ENCODE results near the gene HTT. TPM values are rescaled to one million over a fixed set of nuclear protein-coding genes. Genes with fewer than 3 reads are reported as not detected.
A peak's percentile ranks its signal among the peaks of the same experiment; 100 is the strongest.

HTT gene
- total RNA-seq, 2 donors from 2014 or later, result 23.2 to 25.2 TPM

DNA sequence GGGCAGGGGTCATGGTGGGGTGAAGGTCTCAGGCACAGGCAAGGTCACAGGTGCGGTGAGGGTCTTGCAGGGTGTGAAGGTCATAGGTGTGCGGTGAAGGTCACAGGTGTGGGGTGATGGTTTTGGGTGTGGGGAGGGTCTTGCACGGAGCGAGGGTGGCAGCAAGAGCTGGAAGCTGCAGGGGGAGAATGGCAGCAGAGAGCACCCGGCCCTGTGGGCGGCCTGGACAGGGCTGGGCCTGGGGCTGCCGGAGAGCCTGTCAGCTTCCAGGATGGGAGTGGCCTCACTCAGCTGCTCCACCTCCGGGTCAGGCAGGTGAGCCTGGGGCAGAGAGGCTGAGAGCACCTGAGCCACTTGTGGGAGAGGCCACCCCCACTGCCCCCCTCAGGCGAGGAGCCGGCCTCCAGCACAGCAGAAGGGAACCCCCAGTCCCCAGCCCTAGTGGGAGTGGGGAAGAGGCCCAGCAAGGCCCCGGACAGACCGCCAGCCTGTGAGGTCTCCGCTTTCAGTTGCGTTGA lies 176.0 kb downstream of the HTT start:
- DNase-seq (peak; percentile 13), ATAC-seq (no peak)
- intact Hi-C loops (cut with DNase I), result no loop called here

DNA sequence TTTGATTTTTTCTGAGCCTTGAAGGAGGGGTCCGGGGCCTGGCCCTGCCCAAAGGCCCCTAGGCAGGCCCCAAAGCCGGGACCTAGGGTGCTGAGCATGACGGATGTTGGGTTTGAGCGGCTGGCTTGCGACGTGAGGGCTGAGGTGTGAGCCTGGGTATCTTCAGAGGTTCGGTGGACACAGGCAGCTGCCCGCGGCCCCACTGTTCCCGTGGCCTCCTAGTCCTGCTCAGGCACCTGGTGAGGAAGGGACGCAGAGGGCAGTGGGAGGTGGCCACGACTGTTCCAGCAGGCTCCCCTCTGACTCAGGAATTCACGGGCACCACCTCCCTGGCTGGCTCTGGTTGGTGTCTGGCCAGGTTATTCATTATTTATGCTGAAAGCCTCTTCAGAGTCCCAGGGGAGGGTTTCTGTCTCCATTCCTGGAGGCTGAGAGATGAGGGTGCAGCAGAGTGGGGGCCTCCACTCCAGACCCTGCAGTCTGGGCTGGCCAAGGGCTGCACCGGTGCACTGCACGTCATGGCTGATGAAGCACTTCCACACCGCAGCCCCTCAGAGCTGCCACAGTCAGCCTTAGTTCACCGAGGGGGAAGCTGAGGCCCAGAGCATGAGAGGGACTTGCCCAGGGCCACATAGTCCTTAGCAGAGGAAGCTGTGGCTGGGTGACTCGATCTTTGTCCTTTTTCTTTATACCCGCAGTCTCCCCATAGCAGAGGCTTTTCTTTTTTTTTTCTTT lies 176.6 kb downstream of the HTT start:
- DNase-seq (peak; percentile 10), ATAC-seq (no peak)

DNA sequence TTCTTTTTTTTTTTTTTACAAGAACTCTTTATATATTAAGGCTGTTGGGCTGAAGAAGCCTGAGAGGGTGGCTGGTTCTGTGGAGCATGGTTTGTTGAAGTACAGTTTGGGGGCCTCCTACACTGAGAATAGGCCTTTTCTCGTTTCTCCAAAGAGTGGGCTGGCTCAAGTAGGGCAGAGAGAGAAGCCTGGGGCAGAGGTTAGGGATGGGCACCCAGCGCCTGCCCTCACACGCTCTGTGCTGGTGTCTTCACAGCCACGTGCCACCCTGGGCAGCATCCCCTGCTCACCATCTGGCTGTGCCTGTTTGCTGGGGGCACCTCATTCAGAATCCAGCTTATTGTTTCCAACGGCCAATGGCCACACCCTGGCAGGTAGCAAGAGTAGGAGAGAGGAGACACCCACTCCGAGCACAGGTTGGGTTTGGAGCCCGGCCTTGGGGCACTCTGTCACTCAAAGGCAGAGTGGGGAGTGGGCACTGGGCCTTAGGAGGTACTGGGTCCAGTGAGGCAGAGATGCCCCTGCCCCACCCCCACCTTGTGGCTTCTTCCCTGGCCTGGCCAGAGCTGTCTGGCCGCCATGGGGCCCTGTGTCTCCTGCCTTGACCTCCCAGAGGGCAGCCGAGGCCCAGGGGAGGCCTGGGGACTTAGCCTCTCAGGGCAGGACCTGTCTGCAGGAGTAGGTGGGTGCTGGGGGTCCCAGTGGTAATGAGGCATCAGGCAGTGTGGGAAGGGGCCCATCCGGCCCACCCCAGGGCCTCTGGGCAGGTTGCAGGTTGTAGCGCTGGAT lies 177.4 kb downstream of the HTT start:
- DNase-seq (peak; percentile 9), ATAC-seq (no peak)
- intact Hi-C loops (cut with DNase I), result no loop called here

More for the DNA sequence above, 176.6 kb downstream of the HTT start:
- intact Hi-C loops (cut with DNase I), result no loop called here

GRCh38 chr4:3252480-3252828 lies 178.0 kb downstream of the HTT start:
- ATAC-seq (no peak), DNase-seq (peak; percentile 3)
- intact Hi-C loops (cut with DNase I), result no loop called here

GRCh38 chr4:3252831-3253641 lies 178.6 kb downstream of the HTT start:
- intact Hi-C loops (cut with DNase I), result no loop called here
- ATAC-seq (no peak), DNase-seq (peak; percentile 24)

DNA sequence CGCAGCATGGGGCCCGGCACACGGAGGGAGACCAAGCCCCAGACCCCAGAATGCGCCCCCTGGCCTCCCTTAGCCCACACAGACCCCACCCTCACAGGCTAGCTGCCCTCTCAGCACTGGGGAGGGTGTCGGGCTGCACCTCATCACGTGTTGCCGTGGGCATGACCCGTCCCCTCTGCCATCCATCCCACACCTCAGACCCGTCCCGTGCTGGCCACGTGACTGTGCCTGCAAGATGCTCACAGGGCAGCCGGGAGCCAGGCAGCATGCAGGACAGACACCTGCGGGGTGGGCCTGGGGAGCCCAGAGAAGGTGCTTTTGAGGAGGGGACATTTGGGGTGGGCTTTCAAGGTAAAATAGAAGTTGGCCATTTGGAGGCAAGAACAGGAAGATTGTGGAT lies 179.3 kb downstream of the HTT start:
- ATAC-seq (no peak), DNase-seq (peak; percentile 11)
- intact Hi-C loops (cut with DNase I), result no loop called here

- intact Hi-C loops (cut with DNase I), result no loop called here
- no peak for ATAC-seq
- DNase-seq, result peak; percentile 13
These were observed 180.0 kb downstream of the HTT start for GRCh38 chr4:3254302-3255131.

- ATAC-seq (no peak), DNase-seq (peak; percentile 9)
- intact Hi-C loops (cut with DNase I), result no loop called here
These were observed 181.2 kb downstream of the HTT start for GRCh38 chr4:3255611-3256186.

DNA sequence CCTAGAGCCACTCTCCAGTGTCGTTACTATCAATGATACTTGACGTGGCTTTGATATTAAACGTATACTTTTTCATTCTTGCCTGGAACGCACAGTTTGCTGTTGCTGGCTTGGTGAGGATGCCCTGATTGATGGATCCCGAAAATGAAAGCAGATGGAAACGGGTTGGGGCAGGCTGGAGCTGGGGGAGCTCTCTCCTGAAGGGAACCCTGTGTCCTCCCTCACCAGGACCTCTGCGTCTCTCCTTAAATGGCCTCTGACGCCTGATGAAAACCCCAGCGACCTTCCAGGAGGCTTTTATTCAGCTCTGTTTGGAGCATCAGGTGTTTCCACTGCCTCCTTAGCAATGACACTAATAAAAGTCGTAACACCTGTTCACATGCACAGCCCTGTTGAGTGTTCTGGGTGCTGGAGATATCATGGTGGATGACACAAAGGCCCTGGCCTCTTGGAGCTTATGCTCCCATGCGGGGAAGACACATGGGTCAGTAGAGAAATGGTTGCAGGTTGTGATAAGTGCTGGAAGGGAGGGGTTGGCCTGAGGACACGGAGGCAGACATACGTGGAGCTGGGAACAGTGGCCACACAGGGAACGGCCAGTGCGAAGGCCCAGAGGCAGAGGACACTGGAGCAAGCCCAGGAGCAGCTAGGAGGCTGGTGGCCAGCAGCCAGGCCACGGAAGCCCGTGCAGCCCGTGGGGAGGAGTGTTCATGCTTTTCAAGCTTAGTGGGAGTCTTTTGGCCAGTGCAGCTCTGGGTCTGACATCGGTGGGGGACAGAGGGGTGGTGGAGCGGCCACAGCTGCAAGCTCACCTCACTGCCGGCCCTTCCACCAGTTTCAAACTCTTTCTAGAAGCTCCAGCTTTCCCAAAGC lies 182.0 kb downstream of the HTT start:
- no peak for ATAC-seq
- peak; percentile 5 for DNase-seq
- intact Hi-C loops (cut with DNase I), result no loop called here

GRCh38 chr4:3257103-3257555 lies 182.6 kb downstream of the HTT start:
- DNase-seq, result peak; percentile 10
- no peak for ATAC-seq
- intact Hi-C loops (cut with DNase I), result no loop called here

GRCh38 chr4:3257556-3258482 lies 183.3 kb downstream of the HTT start:
- no peak for ATAC-seq
- intact Hi-C loops (cut with DNase I), result no loop called here

DNA sequence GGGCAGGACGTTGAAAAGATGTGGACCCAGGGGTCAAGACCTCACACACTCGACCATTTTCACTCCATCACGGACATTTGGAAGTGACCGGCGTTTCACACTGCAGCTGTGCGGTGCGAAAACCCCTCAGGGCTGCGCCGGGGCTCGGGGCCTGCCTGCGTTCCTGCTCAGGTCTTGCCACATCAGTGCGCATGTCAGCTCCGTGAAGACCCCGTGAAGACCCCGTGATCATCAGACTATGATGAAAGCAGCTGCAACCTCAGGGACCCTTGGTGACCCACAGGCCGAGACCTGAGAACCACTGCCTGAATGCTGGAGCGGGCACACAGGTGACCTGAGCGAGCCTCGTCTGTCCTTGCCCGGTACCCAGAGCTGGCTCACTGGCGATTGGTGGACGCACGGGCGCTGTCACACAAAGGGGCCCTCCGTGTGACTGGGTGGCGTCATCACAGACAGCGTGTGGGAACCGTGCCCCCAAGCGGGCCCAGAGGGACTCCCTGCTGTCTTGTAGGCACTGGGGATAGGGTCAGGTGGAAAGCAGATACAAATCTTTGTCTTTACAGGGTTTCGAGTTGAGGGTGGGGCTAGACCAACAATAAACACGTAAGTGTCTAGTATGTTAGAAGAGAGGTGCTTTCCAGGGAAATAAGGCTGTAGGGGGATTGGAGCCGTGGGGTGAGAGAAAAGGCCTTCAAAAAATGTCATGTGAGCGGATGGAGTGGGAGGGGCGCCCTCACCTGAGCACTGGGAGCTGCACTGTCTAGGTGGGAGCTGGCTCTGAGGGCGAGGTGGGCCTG lies 187.1 kb downstream of the HTT start:
- DNase-seq (peak; percentile 14), ATAC-seq (no peak)
- intact Hi-C loops (cut with DNase I), result no loop called here

More at GRCh38 chr4:3257556-3258482, 183.3 kb downstream of the HTT start:
- peak; percentile 7 for DNase-seq

DNA sequence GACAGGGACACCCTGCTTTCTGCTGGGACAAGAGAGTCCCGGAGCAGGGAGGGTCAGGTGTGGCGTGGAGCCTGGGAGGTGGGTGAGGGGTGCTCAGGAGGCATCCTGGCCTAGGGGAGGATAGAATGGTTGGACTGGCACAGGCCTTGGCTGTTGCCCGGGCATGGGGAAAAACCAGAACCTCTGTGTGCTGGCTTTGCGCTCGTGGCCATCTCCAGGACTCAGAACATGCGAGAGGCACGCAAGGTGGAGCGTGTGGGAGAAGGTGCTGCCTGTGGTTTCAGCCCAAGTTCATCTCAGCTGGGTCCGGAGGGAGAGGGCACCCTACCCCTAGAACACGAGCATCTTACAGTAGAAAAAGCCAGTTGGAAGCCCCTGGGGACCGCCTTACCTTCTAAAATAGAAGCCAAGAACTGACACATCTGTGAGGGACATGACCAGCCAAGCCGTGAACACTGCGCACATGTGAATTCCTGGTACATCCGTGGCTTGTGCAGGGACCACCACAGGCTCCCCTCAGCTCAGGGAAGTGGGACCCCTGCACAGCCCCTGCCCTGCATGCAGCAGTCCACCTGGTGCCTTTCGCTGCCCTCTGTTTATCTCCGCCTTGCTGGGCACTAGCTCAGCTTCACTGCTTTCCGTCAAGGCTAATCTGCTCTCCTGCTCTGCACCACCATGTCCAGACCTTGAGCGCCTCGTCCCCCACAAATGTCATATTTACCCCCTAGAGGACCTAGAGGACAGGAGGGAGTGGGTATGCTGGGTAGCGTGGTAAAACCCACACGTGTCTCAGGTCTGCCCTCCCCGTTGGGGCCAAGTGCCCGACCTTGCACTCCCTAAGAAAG lies 187.9 kb downstream of the HTT start:
- DNase-seq (peak; percentile 19), ATAC-seq (no peak)
- intact Hi-C loops (cut with DNase I), result no loop called here

DNA sequence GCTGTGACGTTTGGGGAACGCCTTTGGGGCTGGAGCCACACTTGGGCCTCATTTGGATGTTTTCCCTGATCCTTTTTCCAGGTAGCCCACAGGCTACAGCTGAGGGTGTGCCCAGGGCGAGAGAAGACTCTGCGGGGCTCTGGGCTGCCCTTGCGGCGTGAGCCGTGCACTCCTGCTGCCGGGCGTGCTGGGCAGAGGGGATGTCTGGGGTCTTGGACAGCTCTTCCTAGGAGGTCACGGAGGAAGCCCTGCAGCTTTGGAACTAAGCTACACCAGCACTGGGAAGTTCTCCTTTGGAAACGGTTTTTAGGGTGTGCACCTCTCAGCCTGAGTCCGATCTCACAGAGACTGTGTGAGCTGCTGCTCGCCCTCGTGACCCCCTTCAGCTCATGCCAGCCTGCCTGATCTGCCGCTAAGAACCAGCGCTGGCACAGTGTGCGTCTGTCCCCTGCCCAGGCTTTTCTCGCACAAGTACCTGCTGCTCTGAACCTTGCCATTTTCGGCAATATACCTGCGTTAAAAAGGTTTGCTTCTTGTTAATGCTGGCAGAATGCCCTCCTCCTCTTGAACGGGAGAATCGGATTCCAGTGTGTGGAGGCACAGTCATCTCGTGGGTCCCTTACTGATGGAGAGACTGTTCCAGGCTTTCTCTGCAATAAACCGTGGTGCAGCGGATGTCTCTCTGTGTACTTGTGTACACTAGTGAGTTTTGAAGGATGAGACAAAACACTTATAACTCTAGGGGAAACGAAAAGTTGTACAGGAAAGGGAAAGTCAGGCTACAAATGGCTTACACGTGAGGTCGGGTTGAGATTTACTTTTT lies 188.8 kb downstream of the HTT start:
- DNase-seq, result peak; percentile 2
- no peak for ATAC-seq
- intact Hi-C loops (cut with DNase I), result no loop called here
